Measurements from ENCODE around the gene GALNTL6. TPM values are rescaled to one million over a fixed set of nuclear protein-coding genes. Genes with fewer than 3 reads are reported as not detected.

GALNTL6 gene
- total and polyA plus RNA-seq, 2 donors (not counting 1 experiment from before 2014, with no cell fraction given) = 0.99 to 1.1 TPM

- POLR2A ChIA-PET = no interaction called here
- H3K4me1 Mint-ChIP-seq = no peaks in the 10 kb centered on the region
- intact Hi-C loops (cut with micrococcal nuclease) = no loop called here
- ATAC-seq (ENCODE audit: low read depth) = no peak
- Histone ChIP-seq H3K9me3 (ENCODE audit: control extremely low read depth in 1 of 3, control insufficient read depth in 2 of 3, insufficient read depth in 1 of 3, low read length in 2 of 3) (no peaks in the 10 kb centered on the region), H3K27me3 (replicated peaks in 1 of 4; ENCODE audit: control extremely low read depth in 1 of 4, control insufficient read depth in 3 of 4, insufficient read depth in 4 of 4, low read length in 3 of 4) (no peaks in the 10 kb centered on the region), H3K36me3 (replicated peaks in 1 of 2; ENCODE audit: control extremely low read depth in 1 of 2, control insufficient read depth in 1 of 2, extremely low read depth in 1 of 2, insufficient read depth in 2 of 2, low read length in 1 of 2) (no peaks in the 10 kb centered on the region), H4K20me1 (ENCODE audit: control insufficient read depth, insufficient read depth, low read length, poor library complexity, severe bottlenecking) (no peaks in the 10 kb centered on the region), H3K9ac (ENCODE audit: low read length) (no peak overlapping the region), H3K4me1 (ENCODE audit: control insufficient read depth in 2 of 2, insufficient read depth in 2 of 2, low read length in 2 of 2) (no peaks in the 10 kb centered on the region), H2AFZ (ENCODE audit: insufficient read depth, low read depth, low read length, poor library complexity, severe bottlenecking) (no peak overlapping the region), H3K4me2 (replicated peaks; ENCODE audit: low read depth, low read length, poor library complexity, severe bottlenecking) (no peak overlapping the region), H3K4me3 (ENCODE audit: control extremely low read depth in 1 of 5, extremely low read depth in 1 of 5, insufficient read depth in 1 of 5, low read depth in 2 of 5, low read length in 4 of 5) (no peak overlapping the region), H3K27ac (ENCODE audit: low read length in 2 of 2) (no peak overlapping the region), H3K79me2 (ENCODE audit: control insufficient read depth, insufficient read depth, low read length) (no peaks in the 10 kb centered on the region)
- no peaks in the 10 kb centered on the region for H3K9me3 Mint-ChIP-seq (ENCODE audit: insufficient read depth)
- peak; percentile 4 for DNase-seq
- H3K27me3 Mint-ChIP-seq = no peaks in the 10 kb centered on the region
- no peak overlapping the region for H3K27ac Mint-ChIP-seq
- CTCF ChIA-PET = no interaction called here
- 100% methylated on average over 1 of the region's 3 CpGs for WGBS (ENCODE audit: insufficient coverage)
- no peak overlapping the region for H3K4me3 Mint-ChIP-seq
- TF ChIP-seq CTCF (IDR thresholded peaks at IDR 0.05) = no peak
- no peak for TF ChIP-seq EZH2 (IDR thresholded peaks at IDR 0.05; ENCODE audit: borderline replicate concordance, insufficient read depth, low read depth, low read length, poor library complexity, severe bottlenecking)
These were observed 62.1 kb downstream of the GALNTL6 start for GRCh38 chr4:171875291-171875690.

GRCh38 chr4:171876636-171877035 is 63.4 kb downstream of the GALNTL6 start:
- no peak for DNase-seq
- ChIA-PET CTCF (no interaction called here), POLR2A (no interaction called here)
- Mint-ChIP-seq H3K27me3 (no peaks in the 10 kb centered on the region), H3K9me3 (ENCODE audit: insufficient read depth) (no peaks in the 10 kb centered on the region), H3K4me3 (no peak overlapping the region), H3K27ac (no peak overlapping the region), H3K4me1 (no peaks in the 10 kb centered on the region)
- no peak for ATAC-seq (ENCODE audit: low read depth)
- WGBS (ENCODE audit: insufficient coverage) = no CpG with 5 or more reads among the region's 4 CpGs
- Histone ChIP-seq H3K4me2 (replicated peaks; ENCODE audit: low read depth, low read length, poor library complexity, severe bottlenecking) (no peak overlapping the region), H2AFZ (ENCODE audit: insufficient read depth, low read depth, low read length, poor library complexity, severe bottlenecking) (no peak overlapping the region), H3K4me1 (ENCODE audit: control insufficient read depth in 2 of 2, insufficient read depth in 2 of 2, low read length in 2 of 2) (no peaks in the 10 kb centered on the region), H3K79me2 (ENCODE audit: control insufficient read depth, insufficient read depth, low read length) (no peaks in the 10 kb centered on the region), H3K36me3 (replicated peaks in 1 of 2; ENCODE audit: control extremely low read depth in 1 of 2, control insufficient read depth in 1 of 2, extremely low read depth in 1 of 2, insufficient read depth in 2 of 2, low read length in 1 of 2) (no peaks in the 10 kb centered on the region), H3K27ac (ENCODE audit: low read length in 2 of 2) (no peak overlapping the region), H3K27me3 (replicated peaks in 1 of 4; ENCODE audit: control extremely low read depth in 1 of 4, control insufficient read depth in 3 of 4, insufficient read depth in 4 of 4, low read length in 3 of 4) (no peaks in the 10 kb centered on the region), H3K4me3 (ENCODE audit: control extremely low read depth in 1 of 5, extremely low read depth in 1 of 5, insufficient read depth in 1 of 5, low read depth in 2 of 5, low read length in 4 of 5) (no peak overlapping the region), H3K9me3 (ENCODE audit: control extremely low read depth in 1 of 3, control insufficient read depth in 2 of 3, insufficient read depth in 1 of 3, low read length in 2 of 3) (no peaks in the 10 kb centered on the region), H3K9ac (ENCODE audit: low read length) (no peak overlapping the region), H4K20me1 (ENCODE audit: control insufficient read depth, insufficient read depth, low read length, poor library complexity, severe bottlenecking) (no peaks in the 10 kb centered on the region)
- intact Hi-C loops (cut with micrococcal nuclease) = no loop called here
- TF ChIP-seq CTCF (IDR thresholded peaks at IDR 0.05) = no peak
- TF ChIP-seq EZH2 (IDR thresholded peaks at IDR 0.05; ENCODE audit: borderline replicate concordance, insufficient read depth, low read depth, low read length, poor library complexity, severe bottlenecking) = no peak
